ENCODE data around the gene MEIKIN.

GRCh38 chr5:131766689-131767088 lies 178.8 kb downstream of the MEIKIN start:
- TF ChIP-seq CTCF (IDR thresholded peaks at IDR 0.05; ENCODE audit: low read depth, low read length, poor library complexity, severe bottlenecking), result no peak
- no peak for TF ChIP-seq EZH2phosphoT487 (IDR thresholded peaks at IDR 0.05; ENCODE audit: borderline replicate concordance, low read length)
